Activated T-helper 1 cell treated with Interleukin-2 at 50 U/mL for 16 hours (primary cell): ENCODE measurements around the gene ORAI3.
A peak's percentile ranks its signal among the peaks of the same experiment; 100 is the strongest.

Experiments
- DNase-seq: peaks from one replicate; pipeline ENCODE4 v3.0.0-alpha.2; 2020; ENCODE audit warnings: low read depth

Gene ORAI3

DNA sequence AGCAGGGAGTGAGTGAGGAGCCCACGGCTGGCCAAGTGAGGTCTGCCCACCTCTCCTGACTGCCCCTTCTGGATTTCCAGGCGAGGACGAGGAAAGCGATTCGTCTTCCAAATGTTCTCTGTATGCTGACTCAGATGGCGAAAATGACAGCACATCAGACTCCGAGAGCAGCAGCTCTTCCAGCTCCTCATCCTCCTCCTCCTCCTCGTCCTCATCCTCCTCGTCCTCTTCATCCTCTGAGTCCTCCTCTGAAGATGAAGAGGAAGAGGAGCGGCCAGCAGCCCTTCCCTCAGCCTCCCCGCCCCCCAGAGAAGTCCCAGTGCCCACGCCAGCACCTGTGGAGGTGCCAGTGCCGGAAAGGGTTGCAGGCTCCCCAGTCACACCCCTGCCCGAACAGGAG is 22.4 kb downstream of the ORAI3 start:
- no peak for DNase-seq

DNA sequence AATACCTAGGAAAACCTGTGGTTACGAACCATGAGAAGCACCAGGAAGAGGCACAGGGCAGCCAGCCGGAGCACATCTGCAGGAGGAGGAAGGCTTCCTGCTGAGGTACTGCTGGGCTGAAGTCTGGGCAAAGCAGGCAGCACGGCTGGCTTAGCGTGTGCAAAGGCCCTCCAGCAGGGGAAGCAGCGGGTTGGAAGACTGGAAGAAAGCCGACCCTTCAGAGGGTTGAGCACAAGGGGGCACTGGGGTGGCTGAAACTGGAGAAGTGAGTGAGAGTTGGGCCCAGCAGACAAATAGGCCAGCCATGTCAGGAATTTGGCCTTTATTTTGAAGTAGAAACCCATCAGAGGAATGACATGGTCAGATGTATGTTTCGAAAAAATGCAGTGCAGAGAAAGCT is 24.0 kb downstream of the ORAI3 start:
- no peak for DNase-seq

DNA sequence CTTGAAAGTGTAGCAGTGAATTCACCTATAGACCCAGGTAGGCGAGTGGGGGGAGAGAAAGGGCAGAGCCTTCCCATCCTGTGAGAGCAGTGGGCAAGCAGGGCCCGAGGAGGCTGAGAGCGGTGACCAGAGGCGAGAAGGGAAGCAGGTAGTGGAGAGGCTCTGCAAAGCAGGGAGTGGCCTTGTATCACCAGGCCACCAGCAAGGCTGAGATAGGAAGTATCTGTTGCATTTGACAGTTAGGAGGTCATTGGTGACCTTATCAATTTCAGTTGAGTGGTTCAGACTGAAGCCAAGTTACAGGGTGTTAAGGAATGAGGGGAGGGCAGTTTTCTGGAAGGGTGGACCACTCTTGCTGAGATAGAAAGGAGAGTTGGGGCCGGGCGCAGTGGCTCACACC is 25.5 kb downstream of the ORAI3 start:
- no peak for DNase-seq

DNA sequence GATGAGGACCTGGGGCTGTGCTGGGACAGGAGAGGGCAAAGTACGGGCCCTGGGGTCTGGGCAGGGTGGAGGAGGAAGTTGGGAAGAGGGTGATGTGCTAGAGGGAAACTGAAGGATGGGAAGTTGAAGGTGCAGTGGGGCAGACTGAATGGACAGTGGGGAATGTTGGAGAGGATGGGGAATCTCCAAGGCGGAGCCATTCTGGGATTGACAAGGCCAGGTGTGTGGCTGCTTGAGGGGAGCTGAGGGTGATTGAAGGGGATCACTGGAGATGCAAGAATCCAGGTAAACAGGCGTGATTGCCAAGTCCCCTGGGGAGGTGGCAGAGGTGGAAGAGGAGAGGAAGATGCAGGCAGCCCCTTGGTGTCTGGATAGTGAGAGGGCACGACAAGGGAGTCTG is 27.6 kb downstream of the ORAI3 start:
- no peak for DNase-seq

DNA sequence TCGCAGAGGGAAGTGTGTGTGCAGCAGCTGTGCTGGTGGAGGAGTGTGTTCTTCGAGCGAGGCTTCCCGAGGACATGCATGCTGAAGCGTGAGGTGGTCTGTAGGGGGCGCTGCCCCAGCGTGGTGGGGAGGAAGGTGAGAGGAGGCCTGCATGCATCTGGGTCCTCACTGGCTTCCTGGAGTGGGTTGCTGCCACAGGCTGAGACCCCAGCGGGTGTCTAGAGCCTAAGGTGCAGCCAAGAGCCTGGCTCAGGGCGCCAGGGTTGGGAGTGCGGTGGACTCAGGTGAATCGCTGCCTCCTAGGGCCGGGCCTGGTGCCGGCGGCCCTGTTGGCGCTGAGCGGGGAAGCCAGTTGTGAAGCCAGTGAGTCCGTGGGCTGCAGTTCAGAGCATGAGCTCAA is 28.6 kb downstream of the ORAI3 start:
- no peak for DNase-seq

DNA sequence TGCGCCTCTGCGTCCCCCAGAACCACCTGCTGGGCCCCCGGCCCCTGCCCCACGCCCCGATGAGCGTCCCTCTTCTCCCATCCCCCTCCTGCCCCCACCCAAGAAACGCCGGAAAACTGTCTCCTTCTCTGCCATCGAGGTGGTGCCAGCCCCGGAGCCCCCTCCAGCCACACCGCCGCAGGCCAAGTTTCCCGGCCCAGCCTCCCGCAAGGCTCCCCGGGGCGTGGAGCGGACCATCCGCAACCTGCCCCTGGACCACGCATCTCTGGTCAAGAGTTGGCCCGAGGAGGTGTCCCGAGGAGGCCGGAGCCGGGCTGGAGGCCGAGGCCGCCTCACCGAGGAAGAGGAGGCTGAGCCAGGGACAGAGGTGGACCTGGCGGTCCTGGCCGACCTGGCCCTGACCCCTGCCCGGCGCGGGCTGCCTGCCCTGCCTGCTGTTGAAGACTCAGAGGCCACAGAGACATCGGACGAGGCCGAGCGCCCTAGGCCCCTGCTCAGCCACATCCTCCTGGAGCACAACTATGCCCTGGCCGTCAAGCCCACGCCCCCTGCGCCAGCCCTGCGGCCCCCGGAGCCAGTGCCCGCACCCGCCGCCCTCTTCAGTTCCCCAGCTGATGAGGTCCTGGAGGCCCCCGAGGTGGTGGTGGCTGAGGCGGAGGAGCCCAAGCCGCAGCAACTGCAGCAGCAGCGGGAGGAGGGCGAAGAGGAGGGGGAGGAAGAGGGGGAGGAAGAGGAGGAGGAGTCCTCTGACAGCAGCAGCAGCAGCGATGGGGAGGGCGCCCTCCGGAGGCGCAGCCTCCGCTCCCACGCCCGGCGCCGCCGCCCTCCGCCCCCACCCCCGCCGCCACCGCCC is 30.5 kb downstream of the ORAI3 start:
- no peak for DNase-seq

DNA sequence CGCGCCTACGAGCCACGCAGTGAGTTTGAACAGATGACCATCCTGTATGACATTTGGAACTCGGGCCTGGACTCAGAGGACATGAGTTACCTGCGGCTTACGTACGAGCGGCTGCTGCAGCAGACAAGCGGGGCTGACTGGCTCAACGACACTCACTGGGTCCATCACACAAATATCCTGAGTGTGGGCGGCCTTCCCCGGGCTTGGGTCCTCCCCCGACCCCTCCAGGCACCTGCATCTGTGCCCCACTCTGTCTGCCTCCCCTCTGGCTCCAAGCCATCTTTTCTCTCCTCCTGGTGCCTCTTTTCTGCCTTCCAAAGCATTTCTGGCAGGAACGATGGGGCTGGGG is 31.1 kb downstream of the ORAI3 start:
- DNase-seq: no peak

DNA sequence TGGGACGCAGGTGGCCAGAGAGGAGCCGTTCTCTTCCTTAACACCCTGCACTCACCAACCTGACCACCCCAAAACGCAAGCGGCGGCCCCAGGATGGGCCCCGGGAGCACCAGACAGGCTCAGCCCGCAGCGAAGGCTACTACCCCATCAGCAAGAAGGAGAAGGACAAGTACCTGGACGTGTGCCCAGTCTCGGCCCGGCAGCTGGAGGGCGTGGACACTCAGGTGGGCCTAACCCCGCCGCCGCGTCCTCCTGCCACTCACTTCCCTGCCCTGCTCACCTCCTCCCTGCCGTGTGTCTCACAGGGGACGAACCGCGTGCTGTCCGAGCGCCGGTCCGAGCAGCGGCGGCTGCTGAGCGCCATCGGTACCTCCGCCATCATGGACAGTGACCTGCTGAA is 31.6 kb downstream of the ORAI3 start:
- DNase-seq: no peak

DNA sequence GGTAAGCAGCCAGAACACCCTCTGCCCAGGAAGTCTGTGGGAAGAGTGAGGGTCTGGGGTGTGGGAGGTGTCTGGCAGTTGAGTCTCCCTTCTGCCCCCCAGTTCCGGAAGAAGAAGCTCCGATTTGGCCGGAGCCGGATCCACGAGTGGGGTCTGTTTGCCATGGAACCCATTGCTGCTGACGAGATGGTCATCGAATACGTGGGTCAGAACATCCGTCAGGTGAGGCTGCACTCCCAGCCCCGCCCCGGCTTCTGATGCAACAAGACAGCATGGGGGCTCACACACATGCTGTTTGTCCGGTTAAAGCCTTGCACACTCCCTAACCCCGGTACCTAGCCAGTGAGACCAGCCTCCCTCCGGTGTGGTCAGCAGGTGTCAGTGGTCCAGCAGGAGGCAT is 32.1 kb downstream of the ORAI3 start:
- DNase-seq: no peak

DNA sequence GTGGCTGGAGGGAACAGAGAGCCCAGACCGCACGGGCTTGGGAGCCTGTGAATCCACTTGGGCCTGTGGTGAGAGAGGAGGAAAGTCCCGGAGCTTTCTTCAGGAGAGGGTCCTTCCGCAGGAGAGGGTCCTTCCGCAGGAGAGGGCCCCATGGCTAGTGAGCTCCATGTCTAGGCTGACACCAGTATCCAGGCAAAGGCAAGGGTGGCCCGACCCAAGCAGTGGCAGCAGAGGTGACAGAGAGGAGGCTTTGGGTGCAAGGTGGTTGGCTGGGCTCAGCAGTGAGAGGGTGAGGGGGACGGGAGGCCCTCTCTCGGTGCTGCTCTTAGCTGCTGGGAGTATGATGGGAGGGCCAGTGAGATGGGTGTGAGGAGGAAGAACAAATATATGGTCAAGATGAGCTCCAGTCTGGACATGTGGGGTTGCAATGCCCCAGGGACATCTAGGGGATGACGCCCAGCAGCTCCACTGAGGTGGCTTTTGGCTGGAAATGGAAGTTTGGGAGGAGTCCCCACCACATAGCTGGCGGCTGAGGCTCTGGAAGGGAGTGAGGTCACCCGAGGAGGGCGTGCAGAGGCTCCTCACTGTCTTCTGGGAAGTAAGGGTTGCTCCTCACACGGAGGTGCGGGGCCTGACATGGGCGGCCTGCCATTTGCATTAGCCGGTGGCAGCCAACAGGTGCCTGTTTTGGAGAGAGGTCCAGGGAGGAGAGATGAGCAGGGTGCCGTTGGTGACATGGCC is 33.9 kb downstream of the ORAI3 start:
- no peak for DNase-seq

DNA sequence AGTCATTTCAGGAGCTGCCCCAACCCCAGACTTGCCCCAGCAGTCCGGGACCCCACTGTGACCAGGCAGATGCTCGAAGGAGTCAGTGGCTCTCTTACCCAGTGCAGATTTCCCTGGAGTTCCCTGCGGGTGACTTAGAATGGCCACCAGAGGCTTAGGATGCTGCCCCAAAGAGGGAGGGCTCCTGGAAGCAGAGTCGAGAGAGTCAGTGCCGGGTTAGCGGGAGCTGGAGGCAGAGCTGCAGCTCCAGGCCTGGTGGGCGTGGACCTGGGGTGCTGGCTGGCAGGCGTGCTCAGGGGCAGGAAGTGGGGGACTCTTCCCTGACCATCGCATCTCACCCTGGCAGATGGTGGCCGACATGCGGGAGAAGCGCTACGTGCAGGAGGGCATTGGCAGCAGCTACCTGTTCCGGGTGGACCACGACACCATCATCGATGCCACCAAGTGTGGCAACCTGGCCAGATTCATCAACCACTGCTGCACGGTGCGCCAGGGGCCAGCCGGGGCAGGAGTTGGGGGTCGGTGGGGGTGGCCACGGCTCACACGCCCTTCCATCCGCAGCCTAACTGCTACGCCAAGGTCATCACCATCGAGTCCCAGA is 34.5 kb downstream of the ORAI3 start:
- DNase-seq: no peak

DNA sequence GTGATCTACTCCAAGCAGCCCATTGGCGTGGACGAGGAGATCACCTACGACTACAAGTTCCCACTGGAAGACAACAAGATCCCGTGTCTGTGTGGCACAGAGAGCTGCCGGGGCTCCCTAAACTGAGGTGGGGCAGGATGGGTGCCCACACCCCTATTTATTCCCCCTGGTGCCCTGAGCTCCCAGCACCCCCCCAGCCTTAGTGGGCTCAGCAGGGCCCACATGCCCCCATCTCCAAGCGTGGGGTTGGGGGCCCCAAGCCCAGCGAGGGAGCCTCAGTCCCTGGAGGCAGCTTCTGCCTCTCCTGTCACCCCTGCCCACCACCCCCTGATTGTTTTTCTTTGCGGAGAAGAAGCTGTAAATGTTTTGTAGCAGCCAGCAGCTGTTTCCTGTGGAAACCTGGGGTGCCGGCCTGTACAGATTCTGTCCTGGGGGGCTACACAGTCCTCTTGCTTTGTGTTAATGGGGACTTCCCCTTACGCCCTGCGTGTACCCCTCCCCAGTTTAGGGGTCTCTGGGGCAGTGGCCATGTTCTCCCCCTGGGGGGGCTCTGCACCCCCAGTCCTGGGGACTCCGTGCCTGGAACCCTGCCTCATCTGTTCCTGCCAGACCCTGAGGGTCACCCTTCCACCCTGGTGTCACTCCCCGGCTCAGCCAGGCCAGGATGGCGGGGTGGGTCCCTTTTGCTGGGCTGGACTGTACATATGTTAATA is 35.2 kb downstream of the ORAI3 start:
- DNase-seq: no peak

DNA sequence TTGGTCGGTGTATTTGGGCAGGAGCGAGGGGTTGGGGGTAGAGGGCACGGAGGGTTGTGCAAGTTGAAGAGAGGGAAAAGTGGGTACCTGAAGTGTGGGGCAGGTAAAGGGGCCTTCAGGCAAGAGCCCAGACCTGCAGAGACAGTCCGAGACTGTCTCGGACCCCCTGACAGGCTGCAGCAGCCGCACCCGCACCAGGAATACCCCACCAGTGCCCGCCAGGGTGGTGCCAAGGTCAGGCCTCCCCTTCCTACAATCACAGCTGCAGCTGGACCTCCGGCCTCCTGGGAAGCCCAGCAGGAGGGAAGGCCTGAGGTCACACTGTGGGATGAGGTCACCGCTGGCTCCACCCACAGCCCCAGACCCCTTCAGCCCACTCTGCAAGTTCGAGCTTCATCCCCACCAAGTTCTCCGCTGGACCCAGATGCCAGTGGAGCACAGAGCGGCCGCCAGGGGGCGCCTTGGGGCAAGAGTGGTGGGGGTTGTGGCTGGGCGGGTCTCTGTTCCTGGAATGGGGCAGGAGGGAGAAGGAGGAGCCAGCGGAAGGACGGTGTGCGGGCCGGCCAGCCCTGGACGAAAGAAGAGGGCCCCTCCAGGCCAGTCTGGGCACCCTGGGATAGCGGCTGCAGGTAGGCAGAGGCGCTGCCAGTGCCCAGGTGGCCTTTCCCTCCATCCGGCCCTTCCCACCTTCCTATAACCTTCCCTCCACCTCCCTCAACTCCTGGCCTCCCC is 36.0 kb downstream of the ORAI3 start, which contains the start of gene HSD3B7:
TSS of gene HSD3B7 (plus strand) at position 539 of the 732 bp plus-strand sequence. CDS start 452 bp downstream, outside the sequence.
- DNase-seq: peak; percentile 69

DNA sequence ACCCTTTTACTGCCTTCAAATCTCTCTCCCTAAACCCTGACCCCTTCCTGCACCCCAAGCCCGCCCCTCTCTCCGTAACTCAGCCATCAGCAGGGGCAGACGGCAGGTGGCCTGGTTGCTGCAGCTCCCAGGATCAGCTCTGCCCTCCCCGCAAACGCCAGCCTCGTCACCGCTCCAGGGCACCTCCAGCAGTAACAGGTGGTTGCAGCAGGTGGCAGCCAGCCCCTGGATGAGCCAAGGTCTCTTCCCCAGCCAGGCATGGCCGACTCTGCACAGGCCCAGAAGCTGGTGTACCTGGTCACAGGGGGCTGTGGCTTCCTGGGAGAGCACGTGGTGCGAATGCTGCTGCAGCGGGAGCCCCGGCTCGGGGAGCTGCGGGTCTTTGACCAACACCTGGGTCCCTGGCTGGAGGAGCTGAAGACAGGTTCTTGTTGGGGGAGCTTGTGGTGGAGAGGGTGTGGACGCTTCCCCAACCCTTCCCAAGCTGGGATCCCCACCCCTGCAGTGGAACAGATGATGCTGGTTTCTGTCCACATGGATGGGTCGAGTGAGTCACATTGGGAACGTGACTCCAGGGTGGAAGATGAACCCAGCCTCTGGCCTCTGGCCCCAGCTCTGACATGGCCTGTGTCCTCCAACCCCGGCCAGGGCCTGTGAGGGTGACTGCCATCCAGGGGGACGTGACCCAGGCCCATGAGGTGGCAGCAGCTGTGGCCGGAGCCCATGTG is 36.7 kb downstream of the ORAI3 start:
- DNase-seq: no peak

DNA sequence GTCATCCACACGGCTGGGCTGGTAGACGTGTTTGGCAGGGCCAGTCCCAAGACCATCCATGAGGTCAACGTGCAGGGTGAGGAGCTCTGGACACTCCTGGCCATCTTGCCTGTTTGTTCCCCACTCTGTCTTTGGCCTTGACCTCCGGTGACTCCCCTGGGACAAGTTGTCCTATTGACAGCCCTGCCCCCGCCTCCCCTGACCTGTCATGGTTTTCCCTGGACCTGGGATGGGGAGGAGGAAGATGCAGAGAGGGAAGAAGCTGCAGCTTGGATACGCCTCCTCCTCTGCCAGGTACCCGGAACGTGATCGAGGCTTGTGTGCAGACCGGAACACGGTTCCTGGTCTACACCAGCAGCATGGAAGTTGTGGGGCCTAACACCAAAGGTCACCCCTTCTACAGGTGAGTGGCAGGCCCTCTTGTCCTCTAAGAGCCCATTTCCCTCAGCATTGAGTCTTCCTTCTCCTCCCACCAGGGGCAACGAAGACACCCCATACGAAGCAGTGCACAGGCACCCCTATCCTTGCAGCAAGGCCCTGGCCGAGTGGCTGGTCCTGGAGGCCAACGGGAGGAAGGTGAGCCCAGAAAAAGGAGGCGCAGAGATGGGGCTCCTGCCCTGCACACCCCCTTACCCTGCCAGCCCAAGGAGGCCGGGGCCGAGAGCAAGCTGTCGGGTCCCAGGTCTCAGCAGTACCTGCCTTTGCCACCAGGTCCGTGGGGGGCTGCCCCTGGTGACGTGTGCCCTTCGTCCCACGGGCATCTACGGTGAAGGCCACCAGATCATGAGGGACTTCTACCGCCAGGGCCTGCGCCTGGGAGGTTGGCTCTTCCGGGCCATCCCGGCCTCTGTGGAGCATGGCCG is 37.5 kb downstream of the ORAI3 start:
- no peak for DNase-seq

DNA sequence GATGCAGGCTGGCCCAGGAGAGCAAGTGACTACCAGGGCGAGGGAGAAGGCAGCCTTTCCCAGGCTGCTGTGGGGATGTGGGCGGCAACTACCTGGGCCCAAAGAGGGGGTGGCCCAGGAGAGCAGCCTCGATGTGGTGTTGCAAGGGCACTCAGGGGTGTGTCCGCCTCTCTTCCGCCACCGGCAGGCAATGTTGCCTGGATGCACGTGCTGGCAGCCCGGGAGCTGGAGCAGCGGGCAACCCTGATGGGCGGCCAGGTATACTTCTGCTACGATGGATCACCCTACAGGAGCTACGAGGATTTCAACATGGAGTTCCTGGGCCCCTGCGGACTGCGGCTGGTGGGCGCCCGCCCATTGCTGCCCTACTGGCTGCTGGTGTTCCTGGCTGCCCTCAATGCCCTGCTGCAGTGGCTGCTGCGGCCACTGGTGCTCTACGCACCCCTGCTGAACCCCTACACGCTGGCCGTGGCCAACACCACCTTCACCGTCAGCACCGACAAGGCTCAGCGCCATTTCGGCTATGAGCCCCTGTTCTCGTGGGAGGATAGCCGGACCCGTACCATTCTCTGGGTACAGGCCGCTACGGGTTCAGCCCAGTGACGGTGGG is 38.8 kb downstream of the ORAI3 start:
- DNase-seq: no peak

DNA sequence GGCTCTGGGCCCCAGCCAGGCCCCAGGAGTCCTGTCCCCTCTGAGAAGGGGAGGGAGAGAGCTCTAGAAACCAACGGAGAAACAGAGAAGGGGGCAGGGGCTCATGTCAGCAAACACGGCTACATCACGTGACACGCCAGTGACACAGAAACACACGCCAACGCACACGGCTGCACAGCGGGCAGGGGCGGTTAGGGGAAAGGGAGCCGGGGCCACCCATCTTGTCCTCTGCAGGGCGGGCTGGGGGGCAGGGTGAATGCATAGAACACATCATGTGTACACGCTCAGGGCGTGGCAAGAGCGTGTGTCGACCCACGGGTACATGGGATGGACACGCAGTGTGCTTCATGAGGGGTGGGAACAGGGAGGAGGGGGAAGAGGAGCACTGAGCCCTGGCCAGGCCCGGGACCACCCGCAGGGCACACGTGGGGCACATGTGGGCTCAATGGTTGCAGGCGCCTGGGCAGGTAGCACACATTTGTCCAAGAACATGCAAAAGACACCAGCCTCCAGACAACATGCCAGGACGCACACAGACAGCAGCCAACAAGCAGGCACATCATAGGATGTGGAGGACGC is 40.7 kb downstream of the ORAI3 start:
- no peak for DNase-seq

DNA sequence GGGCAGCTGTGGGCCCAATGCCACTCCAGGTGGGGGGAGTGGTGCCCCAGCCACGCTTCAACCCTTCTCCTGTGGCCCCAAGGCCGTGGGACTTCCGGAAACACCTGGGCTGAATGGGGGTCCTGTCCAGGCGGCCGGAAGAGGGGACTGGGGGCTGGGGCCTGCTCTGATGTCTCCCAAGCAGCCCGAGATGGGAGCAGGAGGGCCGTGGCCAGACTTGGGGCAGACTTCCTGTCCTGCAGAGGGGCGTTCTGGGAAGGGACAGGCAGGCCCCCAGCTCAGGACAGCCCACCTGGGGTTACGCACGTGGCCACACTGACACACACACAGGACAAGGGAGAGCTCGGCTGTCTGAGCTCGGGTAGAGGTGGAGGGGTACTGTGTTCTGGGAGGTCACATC is 41.2 kb downstream of the ORAI3 start:
- DNase-seq: no peak

DNA sequence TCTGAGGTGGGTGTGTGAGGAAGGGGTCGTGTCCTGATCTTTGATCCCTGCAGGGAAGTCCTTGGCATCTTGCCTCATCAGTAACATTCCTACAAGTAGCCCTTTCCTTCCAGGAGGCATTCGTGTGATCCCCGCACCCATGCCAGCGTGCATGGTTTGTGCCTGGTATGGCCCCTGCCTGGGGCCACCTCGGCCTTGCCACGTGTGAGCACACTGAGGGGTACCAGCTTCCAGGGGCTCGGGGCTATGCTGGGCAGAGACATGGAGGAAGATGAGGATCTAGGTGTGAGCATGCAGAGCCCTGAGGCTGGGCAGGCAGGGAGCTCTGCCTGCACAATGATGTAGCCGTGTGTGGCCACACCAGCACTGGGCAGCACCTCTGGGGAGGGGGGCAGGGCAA is 42.2 kb downstream of the ORAI3 start:
- DNase-seq: no peak
